Effector memory CD4-positive, alpha-beta T cell (primary cell): ENCODE measurements around the gene SH2D3A.
"Not testable (repeated sequence)": the region's sequence is repeated elsewhere in the genome, so short reads cannot be mapped to it uniquely, and the experiment has no call there.

Source experiments
- DNase-seq, 3 donors: peaks; one replicate each; pipeline ENCODE4 v3.0.0-alpha.2; 2020
- H3K27ac ChIP-seq: 2 replicates; pipeline ENCODE4 v1.7.0; 2013; ENCODE audit warnings: mild to moderate bottlenecking, low read length, moderate library complexity; ENCODE audit not compliant: insufficient read depth, poor library complexity, severe bottlenecking
- H3K27me3 ChIP-seq: replicated peaks from 2 replicates; pipeline ENCODE4 v1.7.0; 2013; ENCODE audit warnings: mild to moderate bottlenecking, low read length; ENCODE audit not compliant: insufficient read depth, control insufficient read depth, poor library complexity, severe bottlenecking
- H3K36me3 ChIP-seq: 2 replicates; pipeline ENCODE4 v1.7.0; 2013; ENCODE audit warnings: mild to moderate bottlenecking, low read length, moderate library complexity; ENCODE audit not compliant: control insufficient read depth, insufficient read depth
- H3K4me1 ChIP-seq: 2 replicates; pipeline ENCODE4 v1.7.0; 2013; ENCODE audit warnings: low read length, mild to moderate bottlenecking; ENCODE audit not compliant: control insufficient read depth, insufficient read depth, poor library complexity, severe bottlenecking
- H3K4me3 ChIP-seq: 2 replicates; pipeline ENCODE4 v1.7.0; 2013; ENCODE audit warnings: low read length, low read depth, mild to moderate bottlenecking; ENCODE audit not compliant: insufficient read depth, poor library complexity, severe bottlenecking
- H3K9me3 ChIP-seq: 2 replicates; pipeline ENCODE4 v1.7.0; 2013; ENCODE audit warnings: mild to moderate bottlenecking, low read length, moderate library complexity; ENCODE audit not compliant: control insufficient read depth

The SH2D3A gene

GRCh38 chr19:6714749-6715555 lies 52.3 kb downstream of the SH2D3A start:
- Histone ChIP-seq H3K36me3 (no peaks in the 10 kb centered on the region), H3K9me3 (no peaks in the 10 kb centered on the region)
- DNase-seq = no peak

GRCh38 chr19:6713773-6714692 lies 53.2 kb downstream of the SH2D3A start:
- no peak for DNase-seq
- Histone ChIP-seq H3K4me1 (peaks cover 4% of the 10 kb centered on the region), H3K9me3 (no peaks in the 10 kb centered on the region), H3K36me3 (no peaks in the 10 kb centered on the region), H3K4me3 (no peak overlapping the region), H3K27me3 (peaks cover 5% of the 10 kb centered on the region), H3K27ac (no peak overlapping the region)

More at GRCh38 chr19:6714749-6715555, 52.3 kb downstream of the SH2D3A start:
- Histone ChIP-seq H3K4me3 (no peak overlapping the region), H3K27me3 (peaks cover under 1% of the 10 kb centered on the region), H3K4me1 (peaks cover 4% of the 10 kb centered on the region), H3K27ac (no peak overlapping the region)

GRCh38 chr19:6712692-6713670 lies 54.3 kb downstream of the SH2D3A start:
- DNase-seq = no peak
- peaks cover 5% of the 10 kb centered on the region for H3K27me3 ChIP-seq
- H3K36me3 ChIP-seq = no peaks in the 10 kb centered on the region
- no peak overlapping the region for H3K27ac ChIP-seq
- peaks cover 4% of the 10 kb centered on the region for H3K4me1 ChIP-seq
- H3K4me3 ChIP-seq = no peak overlapping the region
- H3K9me3 ChIP-seq = no peaks in the 10 kb centered on the region

- no peak overlapping the region for H3K27ac ChIP-seq
- H3K4me3 ChIP-seq = no peak overlapping the region
- H3K36me3 ChIP-seq = no peaks in the 10 kb centered on the region
- H3K9me3 ChIP-seq = no peaks in the 10 kb centered on the region
- no peak for DNase-seq
- H3K4me1 ChIP-seq = peaks cover 4% of the 10 kb centered on the region
- peaks cover 5% of the 10 kb centered on the region for H3K27me3 ChIP-seq
These were observed 55.0 kb downstream of the SH2D3A start for GRCh38 chr19:6712231-6712630.

- Histone ChIP-seq H3K4me1 (peaks cover 4% of the 10 kb centered on the region), H3K36me3 (no peaks in the 10 kb centered on the region), H3K4me3 (no peak overlapping the region), H3K9me3 (no peaks in the 10 kb centered on the region), H3K27me3 (peaks cover 5% of the 10 kb centered on the region), H3K27ac (no peak overlapping the region)
- no peak for DNase-seq
These were observed 55.6 kb downstream of the SH2D3A start for GRCh38 chr19:6711605-6712004.

- Histone ChIP-seq H3K27me3 (peaks cover 5% of the 10 kb centered on the region), H3K4me3 (no peak overlapping the region)
- DNase-seq = no peak
These were observed 56.2 kb downstream of the SH2D3A start for GRCh38 chr19:6711078-6711361.

GRCh38 chr19:6710273-6711077 lies 56.8 kb downstream of the SH2D3A start:
- Histone ChIP-seq H3K27ac (no peak overlapping the region), H3K36me3 (no peaks in the 10 kb centered on the region), H3K27me3 (peaks cover 5% of the 10 kb centered on the region), H3K9me3 (no peaks in the 10 kb centered on the region), H3K4me1 (peaks cover 4% of the 10 kb centered on the region), H3K4me3 (no peak overlapping the region)
- no peak for DNase-seq

More at GRCh38 chr19:6711078-6711361, 56.2 kb downstream of the SH2D3A start:
- Histone ChIP-seq H3K4me1 (peaks cover 4% of the 10 kb centered on the region), H3K9me3 (no peaks in the 10 kb centered on the region), H3K27ac (no peak overlapping the region), H3K36me3 (no peaks in the 10 kb centered on the region)

- H3K4me3 ChIP-seq = no peak overlapping the region
- no peaks in the 10 kb centered on the region for H3K9me3 ChIP-seq
- H3K27me3 ChIP-seq = peaks cover 5% of the 10 kb centered on the region
- no peak overlapping the region for H3K27ac ChIP-seq
- H3K36me3 ChIP-seq = no peaks in the 10 kb centered on the region
- H3K4me1 ChIP-seq = peaks cover 4% of the 10 kb centered on the region
- DNase-seq = no peak
These were observed 57.7 kb downstream of the SH2D3A start for GRCh38 chr19:6709549-6709948.

- H3K4me1 ChIP-seq, H3K27me3 ChIP-seq, DNase-seq, H3K27ac ChIP-seq, H3K9me3 ChIP-seq, H3K36me3 ChIP-seq, H3K4me3 ChIP-seq: not testable (repeated sequence)
These were observed 58.3 kb downstream of the SH2D3A start for GRCh38 chr19:6708913-6709312.
